K562 (cell line): ENCODE results near the gene PIN4. TPM values are rescaled to one million over a fixed set of nuclear protein-coding genes. Genes with fewer than 3 reads are reported as not detected.

Source experiments
- CBX8 ChIP-seq: fragments of 200-600 bp; sonication (generic); IDR thresholded peaks from 2 replicates; pipeline ENCODE4 v1.6.1; 2012; ENCODE audit warnings: borderline replicate concordance, mixed run types, low read depth, mild to moderate bottlenecking, moderate library complexity, mixed read lengths, low read length, control low read depth, inconsistent platforms; ENCODE audit not compliant: poor library complexity, severe bottlenecking; ENCODE audit errors: extremely low read depth
- NFATC3 ChIP-seq: fragments of 450-650 bp; IDR thresholded peaks from 2 replicates; pipeline ENCODE4 v1.6.1; 2017; ENCODE audit warnings: mild to moderate bottlenecking
- polyA plus RNA-seq, 8 experiments: library from polyadenylated mRNA; depleted of rRNA in 4 of 8; stranded (reverse) in 5 of 8; unstranded in 3 of 8; fragments of >200 nt; fragmentation: Nextera tagmentation in 2 of 8; fragmentation: Illumina TruSeq in 1 of 8; extraction: Ambion mirVana in 2 of 8; extraction: Trizol in 1 of 8; gene quantifications; 2 replicates each; pipeline versions ENCODE4 v1.2.1 to v1.2.3, GENCODE V29; 2011 to 2014; ENCODE audit warnings: inconsistent platforms in 1 of 8, missing spikeins in 1 of 8
- total RNA-seq, 7 experiments: library from RNA; depleted of rRNA in 6 of 7; stranded (reverse); fragments of >200 nt in 6 of 7; fragmentation: Illumina TruSeq in 2 of 7; extraction: Trizol in 2 of 7; gene quantifications; 2 replicates each; pipeline versions ENCODE4 v1.2.1 to v1.2.3, GENCODE V29; 2011 to 2021; ENCODE audit warnings: low replicate concordance in 1 of 7
- TF ChIP-seq, protein P1 (sequence below), 2 experiments: fragments of 450-650 bp; IDR thresholded peaks; 2 replicates each; pipeline ENCODE4 v1.6.1; 2016; ENCODE audit warnings: mild to moderate bottlenecking in 2 of 2, borderline replicate concordance in 1 of 2, low read depth in 1 of 2, moderate library complexity in 1 of 2

Gene PIN4
- total and polyA plus RNA-seq, 9 of the 15 experiments (the other 6 are each of a cell fraction or from before 2014, with no cell fraction given), result 10.0 to 132 (median 45.6) TPM

DNA sequence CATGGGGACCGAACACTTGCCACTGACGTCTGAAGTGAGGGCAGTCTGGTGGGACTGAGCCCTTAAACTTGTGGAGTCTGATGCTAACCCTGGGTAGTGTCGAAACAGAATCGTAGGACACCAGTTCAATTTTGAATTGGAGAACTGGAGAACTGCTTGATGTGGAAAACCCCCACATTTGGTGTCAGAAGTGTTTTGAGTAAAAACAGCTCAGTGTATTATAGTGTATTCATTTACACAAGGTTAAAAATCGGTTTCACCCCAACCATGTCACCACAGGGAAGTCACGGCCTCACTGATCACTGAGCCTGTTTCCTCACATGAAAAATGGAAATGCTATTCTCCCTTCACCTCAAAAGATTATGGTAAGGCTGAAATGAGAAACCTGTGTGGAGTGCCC lies 21.9 kb downstream of the PIN4 start (continued):
- TF ChIP-seq, protein P1, sequence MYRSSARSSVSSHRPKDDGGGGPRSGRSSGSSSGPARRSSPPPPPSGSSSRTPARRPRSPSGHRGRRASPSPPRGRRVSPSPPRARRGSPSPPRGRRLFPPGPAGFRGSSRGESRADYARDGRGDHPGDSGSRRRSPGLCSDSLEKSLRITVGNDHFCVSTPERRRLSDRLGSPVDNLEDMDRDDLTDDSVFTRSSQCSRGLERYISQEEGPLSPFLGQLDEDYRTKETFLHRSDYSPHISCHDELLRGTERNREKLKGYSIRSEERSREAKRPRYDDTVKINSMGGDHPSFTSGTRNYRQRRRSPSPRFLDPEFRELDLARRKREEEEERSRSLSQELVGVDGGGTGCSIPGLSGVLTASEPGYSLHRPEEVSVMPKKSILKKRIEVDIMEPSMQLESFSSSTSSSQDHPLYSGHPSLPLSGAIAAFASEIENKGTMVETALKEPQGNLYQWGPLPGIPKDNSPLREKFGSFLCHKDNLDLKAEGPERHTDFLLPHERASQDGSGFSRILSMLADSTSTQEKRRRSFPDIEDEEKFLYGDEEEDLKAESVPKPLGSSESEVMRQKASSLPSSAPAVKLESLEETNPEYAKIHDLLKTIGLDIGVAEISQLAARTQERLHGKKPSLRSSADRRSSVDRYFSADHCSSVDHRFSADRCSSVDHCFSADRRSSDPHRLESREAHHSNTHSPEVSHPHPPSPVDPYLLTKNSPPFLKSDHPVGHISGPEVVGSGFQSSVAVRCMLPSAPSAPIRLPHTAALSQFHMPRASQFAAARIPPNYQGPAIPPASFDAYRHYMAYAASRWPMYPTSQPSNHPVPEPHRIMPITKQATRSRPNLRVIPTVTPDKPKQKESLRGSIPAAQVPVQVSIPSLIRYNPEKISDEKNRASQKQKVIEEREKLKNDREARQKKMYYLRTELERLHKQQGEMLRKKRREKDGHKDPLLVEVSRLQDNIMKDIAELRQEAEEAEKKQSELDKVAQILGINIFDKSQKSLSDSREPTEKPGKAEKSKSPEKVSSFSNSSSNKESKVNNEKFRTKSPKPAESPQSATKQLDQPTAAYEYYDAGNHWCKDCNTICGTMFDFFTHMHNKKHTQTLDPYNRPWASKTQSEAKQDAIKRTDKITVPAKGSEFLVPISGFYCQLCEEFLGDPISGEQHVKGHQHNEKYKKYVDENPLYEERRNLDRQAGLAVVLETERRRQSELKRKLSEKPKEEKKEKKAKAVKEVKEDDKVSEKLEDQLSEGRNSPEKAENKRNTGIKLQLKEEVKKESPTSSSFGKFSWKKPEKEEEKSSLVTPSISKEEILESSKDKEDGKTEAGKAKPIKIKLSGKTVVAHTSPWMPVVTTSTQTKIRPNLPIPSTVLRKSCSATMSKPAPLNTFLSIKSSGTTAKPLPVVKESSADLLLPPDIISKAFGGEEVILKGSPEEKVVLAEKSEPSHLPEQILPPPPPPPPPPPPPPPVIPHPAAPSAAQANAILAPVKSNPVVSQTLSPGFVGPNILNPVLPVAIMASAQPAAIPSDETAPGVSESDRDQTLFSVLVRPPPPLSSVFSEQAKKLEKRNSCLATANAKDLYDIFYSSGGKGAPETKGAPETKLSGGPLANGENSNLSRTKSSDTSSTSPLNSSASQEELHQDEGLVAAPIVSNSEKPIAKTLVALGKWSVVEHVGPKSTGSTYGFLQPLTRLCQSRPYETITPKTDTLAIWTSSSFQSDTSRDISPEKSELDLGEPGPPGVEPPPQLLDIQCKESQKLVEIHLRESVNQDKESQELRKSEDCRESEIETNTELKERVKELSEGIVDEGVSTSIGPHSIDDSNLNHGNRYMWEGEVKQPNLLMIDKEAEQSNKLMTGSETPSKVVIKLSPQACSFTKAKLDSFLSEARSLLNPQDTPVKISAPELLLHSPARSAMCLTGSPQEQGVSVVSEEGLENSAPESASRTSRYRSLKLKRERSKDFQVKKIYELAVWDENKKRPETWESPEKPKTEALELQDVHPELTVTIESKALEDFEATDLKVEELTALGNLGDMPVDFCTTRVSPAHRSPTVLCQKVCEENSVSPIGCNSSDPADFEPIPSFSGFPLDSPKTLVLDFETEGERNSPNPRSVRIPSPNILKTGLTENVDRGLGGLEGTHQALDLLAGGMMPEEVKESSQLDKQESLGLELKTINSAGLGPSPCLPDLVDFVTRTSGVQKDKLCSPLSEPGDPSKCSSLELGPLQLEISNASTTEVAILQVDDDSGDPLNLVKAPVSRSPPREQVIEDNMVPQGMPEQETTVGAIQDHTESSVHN (IDR thresholded peaks at IDR 0.05; ENCODE audit: borderline replicate concordance in 1 of 2, low read depth in 1 of 2), result no peak
- TF ChIP-seq NFATC3 (no peak), CBX8 (no peak)
- TF ChIP-seq, all 486 proteins: peak for 0
